ENCODE measurements around the gene CCDC171. TPM values are rescaled to one million over a fixed set of nuclear protein-coding genes. Genes with fewer than 3 reads are reported as not detected.

Gene CCDC171
- total and polyA plus RNA-seq, 2 of the 13 experiments (the other 11 are each of a cell fraction or from before 2014, with no cell fraction given): 0.95 to 2.5 TPM

- TF ChIP-seq MZF1 (CRISPR knock-in tag; IDR thresholded peaks at IDR 0.05; ENCODE audit: borderline replicate concordance): no peak
- no peak for TF ChIP-seq DZIP1 (CRISPR knock-in tag; IDR thresholded peaks at IDR 0.05)
- TF ChIP-seq, protein P1, sequence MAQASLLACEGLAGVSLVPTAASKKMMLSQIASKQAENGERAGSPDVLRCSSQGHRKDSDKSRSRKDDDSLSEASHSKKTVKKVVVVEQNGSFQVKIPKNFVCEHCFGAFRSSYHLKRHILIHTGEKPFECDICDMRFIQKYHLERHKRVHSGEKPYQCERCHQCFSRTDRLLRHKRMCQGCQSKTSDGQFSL (CRISPR knock-in tag; IDR thresholded peaks at IDR 0.05): no peak
- TF ChIP-seq ZNF790 (CRISPR knock-in tag; IDR thresholded peaks at IDR 0.05; ENCODE audit: borderline replicate concordance): no peak
- no peak for TF ChIP-seq ZNF354B (CRISPR knock-in tag; IDR thresholded peaks at IDR 0.05)
- TF ChIP-seq POLR2G (IDR thresholded peaks at IDR 0.05; ENCODE audit: low read depth, low read length): no peak
Measured at GRCh38 chr9:15570769-15571168, 17.9 kb downstream of the CCDC171 start (continued).

DNA sequence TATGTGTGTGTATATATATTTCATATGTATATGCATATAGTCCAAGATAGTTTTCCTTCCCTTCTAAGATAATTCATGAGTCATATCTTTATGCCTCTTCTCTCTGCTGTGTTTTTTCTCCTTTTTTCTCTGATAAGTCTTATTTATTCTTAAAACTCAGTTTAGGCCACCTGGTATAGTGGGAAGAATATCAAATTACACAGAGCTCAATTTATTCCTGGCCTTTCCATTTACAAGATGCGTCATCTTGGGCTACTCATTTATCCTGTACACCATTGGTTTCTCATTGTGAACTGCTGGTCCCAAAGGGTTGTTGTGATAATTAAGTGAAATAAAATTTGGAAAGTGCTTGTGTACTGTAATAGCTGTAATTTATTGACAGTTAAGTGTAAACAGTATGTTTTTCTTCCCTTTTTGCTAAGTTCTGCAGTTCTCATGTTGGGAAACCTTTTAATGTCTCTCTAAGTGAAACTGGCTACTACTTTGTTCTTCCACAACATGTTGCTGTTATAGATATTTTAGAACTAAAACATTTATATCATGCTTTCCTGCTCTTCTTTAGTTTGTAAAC is 19.4 kb downstream of the CCDC171 start:
- intact Hi-C loops (cut with micrococcal nuclease; ENCODE audit: unreplicated experiment): no loop called here

More for the DNA sequence above, 19.4 kb downstream of the CCDC171 start:
- Histone ChIP-seq H3K4me1 (ENCODE audit: insufficient read depth, low read length) (no peaks in the 10 kb centered on the region), H3K36me3 (replicated peaks in 1 of 2; ENCODE audit: control insufficient read depth in 1 of 2, insufficient read depth in 2 of 2, low read length in 2 of 2) (no peaks in the 10 kb centered on the region), H4K20me1 (ENCODE audit: insufficient read depth, low read length) (no peaks in the 10 kb centered on the region), H3K4me2 (ENCODE audit: low read depth, low read length) (no peak overlapping the region), H3K9ac (ENCODE audit: insufficient read depth, low read depth, low read length) (no peak overlapping the region), H2AFZ (ENCODE audit: low read length) (no peak overlapping the region), H3K9me3 (ENCODE audit: low read length) (no peaks in the 10 kb centered on the region), H3K27me3 (ENCODE audit: control insufficient read depth in 1 of 2, insufficient read depth in 2 of 2, low read length in 2 of 2) (no peaks in the 10 kb centered on the region), H3K4me3 (replicated peaks in 1 of 3; ENCODE audit: insufficient read depth in 1 of 3, low read depth in 2 of 3, low read length in 3 of 3) (no peak overlapping the region), H3K79me2 (ENCODE audit: insufficient read depth, low read length) (no peaks in the 10 kb centered on the region), H3K27ac (ENCODE audit: extremely low read length, insufficient read depth, low read length) (no peak overlapping the region)
- no peak for FAIRE-seq
- in situ Hi-C loops (cut with HindIII; ENCODE audit: extremely low pct_ligation_motif_present, low pct_unique_long_range_greater_than_20kb): no loop called here
- no peak for DNase-seq (ENCODE audit: low spot score)
- ChIA-PET POLR2A (no interaction called here), CTCF (ENCODE audit: low intra/inter-chr PET ratio, low total read pairs) (no interaction called here)
- BruUV-seq (replicated peaks): no TSS peak
- no peak for ATAC-seq
- TF ChIP-seq, protein P2, sequence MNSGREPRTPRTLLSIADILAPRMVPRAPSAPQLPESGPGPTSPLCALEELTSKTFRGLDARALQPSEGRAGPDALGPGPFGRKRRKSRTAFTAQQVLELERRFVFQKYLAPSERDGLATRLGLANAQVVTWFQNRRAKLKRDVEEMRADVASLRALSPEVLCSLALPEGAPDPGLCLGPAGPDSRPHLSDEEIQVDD (CRISPR knock-in tag; IDR thresholded peaks at IDR 0.05; ENCODE audit: borderline replicate concordance): no peak
- TF ChIP-seq MIER2 (CRISPR knock-in tag; IDR thresholded peaks at IDR 0.05): no peak
- no peak for TF ChIP-seq HNF4G (IDR thresholded peaks at IDR 0.05; ENCODE audit: borderline replicate concordance, low read depth, low read length)
- no peak for TF ChIP-seq HNF4G (CRISPR knock-in tag; IDR thresholded peaks at IDR 0.05; ENCODE audit: borderline replicate concordance, low read depth)
- TF ChIP-seq GTF2F1 (IDR thresholded peaks at IDR 0.05; ENCODE audit: low read length): no peak
- no peak for TF ChIP-seq CENPBD1 (CRISPR knock-in tag; IDR thresholded peaks at IDR 0.05; ENCODE audit: borderline replicate concordance, low read depth)
- TF ChIP-seq HNF4A (CRISPR knock-in tag; IDR thresholded peaks at IDR 0.05): no peak
- TF ChIP-seq BCL6 (CRISPR knock-in tag; IDR thresholded peaks at IDR 0.05): no peak
- TF ChIP-seq ZNF12 (CRISPR knock-in tag; IDR thresholded peaks at IDR 0.05): no peak
- TF ChIP-seq ZC3H13 (CRISPR knock-in tag; IDR thresholded peaks at IDR 0.05): no peak
- no peak for TF ChIP-seq ZNF598 (CRISPR knock-in tag; IDR thresholded peaks at IDR 0.05; ENCODE audit: borderline replicate concordance)
- no peak for TF ChIP-seq NFYB (CRISPR knock-in tag; IDR thresholded peaks at IDR 0.05)
- TF ChIP-seq NKX3-1 (CRISPR knock-in tag; IDR thresholded peaks at IDR 0.05): no peak
- no peak for TF ChIP-seq ZNF75D (CRISPR knock-in tag; IDR thresholded peaks at IDR 0.05; ENCODE audit: borderline replicate concordance)
- 100% methylated on average over 1 of the region's 1 CpG for WGBS (ENCODE audit: low lambda C conversion rate)

Data from HepG2 (cell line).